WTC11 (cell line): Measurements from ENCODE around the gene GALNT17. TPM values are rescaled to one million over a fixed set of nuclear protein-coding genes. Genes with fewer than 3 reads are reported as not detected.

ENCODE experiments used
- ATAC-seq: fragments of 200-7000 bp; cut with Tn5 transposase; 2 replicates; pipeline ENCODE4 v1.10.0; 2021; ENCODE audit warnings: mild to moderate bottlenecking, moderate library complexity
- CTCF ChIA-PET: fragments of 300-600 bp; sonication (Branson Sonifier 250); formaldehyde crosslinking; loops from one replicate; lab custom pipeline; 2021; ENCODE audit warnings: antibody characterized with exemption; lab: Charles Lee
- POLR2A ChIA-PET: fragments of 350-600 bp; sonication (Branson Sonifier 250); formaldehyde crosslinking; loops from one replicate; lab custom pipeline; 2021; ENCODE audit warnings: antibody characterized with exemption; lab: Charles Lee
- DNase-seq: peaks from one replicate; pipeline ENCODE4 v3.0.0; 2021; ENCODE audit warnings: low spot score
- H3K27ac Mint-ChIP-seq: 2 replicates; pipeline ENCODE4 v1.8.0; 2021; ENCODE audit warnings: mixed read lengths
- H3K27me3 Mint-ChIP-seq: 2 replicates; pipeline ENCODE4 v1.8.0; 2021; ENCODE audit warnings: low read depth, mild to moderate bottlenecking, moderate library complexity, mixed read lengths
- H3K36me3 Mint-ChIP-seq: 2 replicates; pipeline ENCODE4 v1.8.0; 2021; ENCODE audit warnings: mixed read lengths
- H3K4me1 Mint-ChIP-seq: 2 replicates; pipeline ENCODE4 v1.8.0; 2022; ENCODE audit warnings: mixed read lengths
- H3K4me3 Mint-ChIP-seq: 2 replicates; pipeline ENCODE4 v1.8.0; 2021; ENCODE audit warnings: mild to moderate bottlenecking, moderate library complexity, mixed read lengths
- H3K9me3 Mint-ChIP-seq: 2 replicates; pipeline ENCODE4 v1.8.0; 2021; ENCODE audit warnings: mixed read lengths
- EMX1 ChIP-seq: fragments of 250-450 bp; sonication (Bioruptor Pico); IDR thresholded peaks from 2 replicates; pipeline ENCODE4 v1.8.0; 2021; ENCODE audit warnings: mild to moderate bottlenecking
- ESRRA ChIP-seq: sonication (generic); formaldehyde crosslinking; IDR thresholded peaks from 2 replicates; pipeline ENCODE4 v1.8.1; 2022; ENCODE audit warnings: mild to moderate bottlenecking, missing genetic modification reagents, borderline replicate concordance
- ETV6 ChIP-seq: sonication (generic); formaldehyde crosslinking; IDR thresholded peaks from 2 replicates; pipeline ENCODE4 v1.8.1; 2022; ENCODE audit warnings: mild to moderate bottlenecking, missing genetic modification reagents
- FOXK1 ChIP-seq: sonication (generic); formaldehyde crosslinking; IDR thresholded peaks from 2 replicates; pipeline ENCODE4 v1.8.0; 2022; ENCODE audit warnings: mild to moderate bottlenecking, moderate library complexity, missing genetic modification reagents
- FOXP1 ChIP-seq: sonication (generic); formaldehyde crosslinking; IDR thresholded peaks from 2 replicates; pipeline ENCODE4 v1.8.0; 2022; ENCODE audit warnings: missing genetic modification reagents, mild to moderate bottlenecking, moderate library complexity, borderline replicate concordance
- GRHL2 ChIP-seq: fragments of 250-450 bp; sonication (Bioruptor Pico); IDR thresholded peaks from 2 replicates; pipeline ENCODE4 v1.8.0; 2022; ENCODE audit warnings: mild to moderate bottlenecking, moderate library complexity; ENCODE audit not compliant: insufficient replicate concordance, severe bottlenecking
- JUN ChIP-seq: sonication (generic); formaldehyde crosslinking; IDR thresholded peaks from 2 replicates; pipeline ENCODE4 v1.8.0; 2023; ENCODE audit warnings: mild to moderate bottlenecking, missing genetic modification reagents
- NR2C2 ChIP-seq: sonication (generic); formaldehyde crosslinking; IDR thresholded peaks from 2 replicates; pipeline ENCODE4 v1.8.0; 2022; ENCODE audit warnings: mild to moderate bottlenecking, missing genetic modification reagents
- PRRX2 ChIP-seq: fragments of 250-450 bp; sonication (Bioruptor Pico); IDR thresholded peaks from 2 replicates; pipeline ENCODE4 v1.8.0; 2021; ENCODE audit warnings: mild to moderate bottlenecking
- RELA ChIP-seq: sonication (generic); formaldehyde crosslinking; IDR thresholded peaks from 2 replicates; pipeline ENCODE4 v1.8.1; 2022; ENCODE audit warnings: missing genetic modification reagents, mild to moderate bottlenecking, borderline replicate concordance
- RORB ChIP-seq: fragments of 250-450 bp; sonication (Bioruptor Pico); IDR thresholded peaks from 2 replicates; pipeline ENCODE4 v1.9.0; 2021; ENCODE audit warnings: mild to moderate bottlenecking
- SP1 ChIP-seq: sonication (generic); formaldehyde crosslinking; conservative IDR thresholded peaks from 2 replicates; pipeline ENCODE4 v1.8.1; 2022; ENCODE audit warnings: missing genetic modification reagents
- TP53 ChIP-seq: sonication (generic); formaldehyde crosslinking; IDR thresholded peaks from 2 replicates; pipeline ENCODE4 v1.8.1; 2023; ENCODE audit warnings: mild to moderate bottlenecking, missing genetic modification reagents
- ZBTB21 ChIP-seq: sonication (generic); formaldehyde crosslinking; IDR thresholded peaks from 2 replicates; pipeline ENCODE4 v1.8.1; 2023; ENCODE audit warnings: mild to moderate bottlenecking, missing genetic modification reagents, borderline replicate concordance
- ZNF121 ChIP-seq: sonication (generic); formaldehyde crosslinking; IDR thresholded peaks from 2 replicates; pipeline ENCODE4 v1.8.0; 2023; ENCODE audit warnings: missing genetic modification reagents
- ZNF138 ChIP-seq: sonication (generic); formaldehyde crosslinking; conservative IDR thresholded peaks from 2 replicates; pipeline ENCODE4 v1.8.1; 2022; ENCODE audit warnings: mild to moderate bottlenecking, moderate library complexity, missing genetic modification reagents
- ZNF219 ChIP-seq: sonication (generic); formaldehyde crosslinking; IDR thresholded peaks from 2 replicates; pipeline ENCODE4 v1.8.0; 2023; ENCODE audit warnings: missing genetic modification reagents, mild to moderate bottlenecking, borderline replicate concordance
- total RNA-seq: library from RNA; stranded (reverse); gene quantifications from 3 replicates; pipeline ENCODE4 v1.2.3, GENCODE V29; 2021
- TF ChIP-seq, protein P1 (sequence below): sonication (generic); formaldehyde crosslinking; IDR thresholded peaks from 2 replicates; pipeline ENCODE4 v1.8.1; 2023; ENCODE audit warnings: mild to moderate bottlenecking, moderate library complexity, missing genetic modification reagents
- TF ChIP-seq, protein P2 (sequence below): sonication (generic); formaldehyde crosslinking; IDR thresholded peaks from 2 replicates; pipeline ENCODE4 v1.8.0; 2022; ENCODE audit warnings: mild to moderate bottlenecking, missing genetic modification reagents

GALNT17 gene
- total RNA-seq, 1 experiment from 2014 or later: 61.1 TPM

GRCh38 chr7:71312755-71313490, 181.0 kb downstream of the GALNT17 start:
- ATAC-seq: no peak
- CTCF ChIA-PET: interaction anchor here (1.4 kb wide), 1 partner anchor 12 kb away, joined by 5 read pairs; no protein-coding TSS in a partner anchor

DNA sequence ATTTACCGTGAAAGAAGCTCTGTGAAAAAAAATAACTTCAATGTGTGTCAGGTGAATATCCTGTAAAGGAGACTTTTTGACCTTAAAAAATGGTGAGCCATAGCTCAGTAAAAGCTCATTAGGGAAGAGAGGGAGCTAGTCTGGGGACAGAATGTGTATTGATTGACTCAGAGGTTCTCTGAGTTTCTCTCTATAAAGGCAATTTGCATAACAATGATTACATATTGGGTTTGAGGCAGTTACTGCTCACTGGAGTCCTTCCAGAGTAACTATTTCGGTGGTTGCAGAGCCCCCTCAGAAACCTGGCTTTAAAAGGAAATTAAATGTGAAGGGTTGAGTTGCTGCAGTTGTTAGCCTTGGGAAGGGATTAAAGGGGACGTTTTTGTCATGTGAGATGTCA, 181.6 kb downstream of the GALNT17 start:
- Mint-ChIP-seq H3K4me3 (no peak overlapping the region), H3K4me1 (peaks cover 46% of the 10 kb centered on the region), H3K27ac (peak overlapping the region; percentile 96), H3K36me3 (peaks cover 58% of the 10 kb centered on the region), H3K9me3 (peaks cover 38% of the 10 kb centered on the region), H3K27me3 (no peaks in the 10 kb centered on the region)
- ATAC-seq (peak; percentile 83), DNase-seq (no peak)
- TF ChIP-seq NR2C2 (CRISPR knock-in tag) (no peak), JUN (CRISPR knock-in tag) (no peak), ESRRA (CRISPR knock-in tag) (no peak), ZNF219 (CRISPR knock-in tag) (no peak), RORB (CRISPR knock-in tag) (no peak)
- CTCF ChIA-PET: interaction anchor here (1.4 kb wide), 1 partner anchor 11 kb away, joined by 5 read pairs; no protein-coding TSS in a partner anchor
- POLR2A ChIA-PET: interaction anchor here (1.1 kb wide), 1 partner anchor 12 kb away, joined by 3 read pairs; no protein-coding TSS in a partner anchor

More at GRCh38 chr7:71312755-71313490, 181.0 kb downstream of the GALNT17 start:
- Mint-ChIP-seq H3K27ac (peak overlapping the region; percentile 96), H3K9me3 (peaks cover 38% of the 10 kb centered on the region), H3K27me3 (no peaks in the 10 kb centered on the region), H3K4me3 (no peak overlapping the region), H3K36me3 (peaks cover 61% of the 10 kb centered on the region), H3K4me1 (peaks cover 51% of the 10 kb centered on the region)
- POLR2A ChIA-PET: interaction anchor here (1.1 kb wide), 1 partner anchor 13 kb away, joined by 3 read pairs; no protein-coding TSS in a partner anchor
- no peak for DNase-seq
- TF ChIP-seq FOXK1 (CRISPR knock-in tag) (no peak), ZNF121 (peak; percentile 97)
- TF ChIP-seq, all 79 proteins: peak for 1

GRCh38 chr7:71320916-71321315, 189.0 kb downstream of the GALNT17 start:
- no peak for DNase-seq
- peaks cover 18% of the 10 kb centered on the region for H3K9me3 Mint-ChIP-seq
- TF ChIP-seq RELA (no peak), TP53 (CRISPR knock-in tag) (no peak), ETV6 (no peak), SP1 (CRISPR knock-in tag) (no peak), ZNF121 (no peak), GRHL2 (CRISPR knock-in tag) (no peak), ZNF138 (CRISPR knock-in tag) (no peak), FOXP1 (CRISPR knock-in tag) (no peak), PRRX2 (CRISPR knock-in tag) (no peak), ZBTB21 (no peak), EMX1 (CRISPR knock-in tag) (no peak)
- TF ChIP-seq, protein P1, sequence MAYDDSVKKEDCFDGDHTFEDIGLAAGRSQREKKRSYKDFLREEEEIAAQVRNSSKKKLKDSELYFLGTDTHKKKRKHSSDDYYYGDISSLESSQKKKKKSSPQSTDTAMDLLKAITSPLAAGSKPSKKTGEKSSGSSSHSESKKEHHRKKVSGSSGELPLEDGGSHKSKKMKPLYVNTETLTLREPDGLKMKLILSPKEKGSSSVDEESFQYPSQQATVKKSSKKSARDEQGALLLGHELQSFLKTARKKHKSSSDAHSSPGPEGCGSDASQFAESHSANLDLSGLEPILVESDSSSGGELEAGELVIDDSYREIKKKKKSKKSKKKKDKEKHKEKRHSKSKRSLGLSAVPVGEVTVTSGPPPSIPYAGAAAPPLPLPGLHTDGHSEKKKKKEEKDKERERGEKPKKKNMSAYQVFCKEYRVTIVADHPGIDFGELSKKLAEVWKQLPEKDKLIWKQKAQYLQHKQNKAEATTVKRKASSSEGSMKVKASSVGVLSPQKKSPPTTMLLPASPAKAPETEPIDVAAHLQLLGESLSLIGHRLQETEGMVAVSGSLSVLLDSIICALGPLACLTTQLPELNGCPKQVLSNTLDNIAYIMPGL (CRISPR knock-in tag): no peak
- TF ChIP-seq, protein P2, sequence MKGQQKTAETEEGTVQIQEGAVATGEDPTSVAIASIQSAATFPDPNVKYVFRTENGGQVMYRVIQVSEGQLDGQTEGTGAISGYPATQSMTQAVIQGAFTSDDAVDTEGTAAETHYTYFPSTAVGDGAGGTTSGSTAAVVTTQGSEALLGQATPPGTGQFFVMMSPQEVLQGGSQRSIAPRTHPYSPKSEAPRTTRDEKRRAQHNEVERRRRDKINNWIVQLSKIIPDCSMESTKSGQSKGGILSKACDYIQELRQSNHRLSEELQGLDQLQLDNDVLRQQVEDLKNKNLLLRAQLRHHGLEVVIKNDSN: no peak
- TF ChIP-seq, all 79 proteins: peak for 0
- H3K4me1 Mint-ChIP-seq: peaks cover 52% of the 10 kb centered on the region
- H3K36me3 Mint-ChIP-seq: peaks cover 9% of the 10 kb centered on the region; the same call in 1 of the 2 replicates
- no peak overlapping the region for H3K4me3 Mint-ChIP-seq
- H3K27ac Mint-ChIP-seq: no peak overlapping the region
- POLR2A ChIA-PET: no interaction called here
- no peak for ATAC-seq
- no peaks in the 10 kb centered on the region for H3K27me3 Mint-ChIP-seq
- CTCF ChIA-PET: no interaction called here
